NCI-H128 (cell line): ENCODE results near the gene FMNL2.

ENCODE experiments used
- DNase-seq: peaks from one replicate; lab custom pipeline; 2025; ENCODE audit not compliant: unreplicated experiment; lab: John Stamatoyannopoulos, UW

The FMNL2 gene

DNA sequence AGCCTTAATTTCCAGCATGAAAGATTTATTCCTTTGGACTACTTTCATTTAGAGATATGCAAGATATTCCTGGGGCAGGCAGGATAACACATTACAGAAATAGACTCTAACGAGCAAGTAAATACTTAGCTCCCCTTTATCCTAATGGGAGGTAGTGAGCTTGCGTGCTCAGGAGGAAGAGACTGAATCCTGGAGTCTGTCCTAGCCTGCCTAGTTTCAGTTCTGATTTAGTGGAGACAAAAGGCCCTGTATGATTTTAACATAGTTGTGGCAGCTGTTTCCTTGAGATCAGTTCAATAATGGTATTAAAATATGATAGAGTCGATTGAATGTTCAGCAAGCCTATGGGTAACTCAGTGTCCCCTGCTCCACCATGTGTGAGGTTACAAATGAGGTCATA, 109.5 kb downstream of the FMNL2 start:
- DNase-seq = no peak

DNA sequence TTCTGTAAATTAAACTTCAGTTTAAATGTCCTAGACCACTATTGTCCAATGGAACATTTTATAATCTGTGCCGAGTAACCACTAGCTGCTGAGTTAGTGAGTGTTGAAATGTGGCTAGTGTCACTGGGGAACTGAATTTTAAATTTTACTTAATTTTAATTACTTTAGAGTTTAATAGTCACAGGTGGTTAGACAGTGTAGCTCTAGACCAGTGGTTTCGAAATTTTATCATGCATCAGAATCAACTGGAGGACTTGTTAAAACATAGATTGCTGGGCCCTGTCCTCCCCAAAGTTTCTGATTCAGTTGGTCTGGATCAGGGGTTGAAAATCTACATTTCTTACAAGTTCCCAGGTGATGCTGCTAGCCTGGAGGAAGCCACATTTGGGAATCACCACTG, 110.4 kb downstream of the FMNL2 start:
- DNase-seq = no peak

DNA sequence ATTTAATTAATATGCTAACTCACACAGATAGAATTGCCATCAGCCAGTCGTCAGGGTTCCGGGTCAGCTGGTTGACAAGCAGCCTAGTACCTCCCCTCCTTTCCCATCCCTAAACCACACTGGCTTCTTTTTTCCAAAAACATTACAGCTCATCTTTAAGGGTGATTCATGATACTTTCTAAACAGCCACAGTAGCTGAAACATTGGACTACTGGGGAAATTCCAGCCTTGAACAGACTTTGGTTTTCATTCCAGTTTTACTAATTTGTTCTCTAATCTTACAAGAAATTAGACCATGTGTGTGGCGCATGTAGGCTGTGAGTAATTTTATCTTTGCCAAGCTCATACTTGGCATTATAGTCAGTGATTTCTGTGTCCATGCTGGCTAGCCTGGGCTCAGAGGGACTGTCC, 110.8 kb downstream of the FMNL2 start:
- no peak for DNase-seq

DNA sequence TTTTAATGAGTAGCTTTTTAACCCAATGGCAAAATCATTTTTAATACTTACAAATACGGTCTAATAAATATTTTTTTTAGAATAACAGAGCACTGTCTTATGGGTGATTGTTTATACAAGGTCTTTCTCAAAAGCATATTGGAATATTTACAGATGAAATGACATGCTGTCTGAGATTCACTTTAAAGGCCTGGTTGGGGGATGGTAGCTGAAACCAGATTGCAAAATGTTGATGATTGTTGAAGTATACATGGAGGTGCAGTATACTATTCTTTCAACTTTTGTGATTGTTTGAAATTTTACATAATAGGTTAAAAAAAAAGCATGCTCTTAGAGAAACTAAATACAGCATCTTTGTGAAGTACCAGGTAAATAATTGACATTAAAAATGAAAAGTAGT, 111.2 kb downstream of the FMNL2 start:
- DNase-seq = no peak

DNA sequence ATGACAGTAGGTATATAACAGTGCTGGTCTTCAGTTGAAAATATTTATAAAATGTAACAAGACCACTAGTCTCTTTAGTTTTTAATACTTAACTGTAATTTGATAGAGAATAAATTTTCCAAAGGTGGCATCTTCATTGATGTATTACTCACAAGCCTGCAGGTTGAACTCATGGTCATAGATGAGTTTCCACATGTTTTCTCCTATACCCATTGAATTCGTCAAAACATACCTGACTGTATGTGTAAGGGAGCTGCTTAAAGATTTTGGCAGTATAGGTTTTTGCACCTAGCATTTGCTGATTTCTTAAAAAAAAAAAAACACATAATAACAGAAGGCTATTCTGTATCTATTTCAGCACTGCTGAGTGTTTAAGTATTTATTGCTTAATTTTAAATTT, 112.9 kb downstream of the FMNL2 start:
- DNase-seq = no peak

DNA sequence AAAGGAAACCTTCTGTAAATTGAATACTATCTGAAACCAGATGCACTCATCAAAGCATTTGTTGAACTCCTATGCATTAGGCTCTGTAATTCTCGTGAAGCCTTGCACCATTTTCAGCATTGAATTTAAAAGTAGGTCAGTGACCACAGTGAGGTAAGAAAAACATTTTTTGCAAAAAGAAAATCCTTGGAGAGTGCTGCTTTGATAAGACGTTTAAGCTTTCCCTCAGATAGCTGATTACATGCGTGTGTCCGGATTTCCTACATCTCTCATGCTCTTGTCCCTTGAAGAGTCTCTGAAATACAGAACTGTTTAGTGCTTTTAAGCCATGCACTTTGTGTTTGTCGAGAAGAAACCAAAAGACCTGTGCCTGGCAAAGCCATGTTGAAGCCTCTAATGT, 113.6 kb downstream of the FMNL2 start:
- DNase-seq = no peak

DNA sequence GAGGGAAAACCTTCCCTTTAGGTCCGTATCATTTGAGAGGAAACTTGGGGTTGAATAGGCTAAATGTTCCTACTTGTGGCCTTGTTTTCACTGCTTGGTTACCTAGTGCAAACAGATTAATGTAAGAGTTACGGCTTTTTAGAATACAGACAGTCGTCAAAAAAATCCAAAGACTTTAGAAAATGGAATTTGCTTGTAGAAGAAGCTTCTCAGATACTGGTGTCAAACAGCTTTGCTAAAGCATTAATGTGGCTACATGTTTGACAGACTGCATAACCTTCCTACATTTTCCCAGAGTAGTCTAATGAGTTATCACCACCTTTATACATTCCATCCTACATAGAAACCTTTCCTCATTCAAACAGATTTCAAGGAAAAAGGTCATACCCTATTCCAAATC, 114.6 kb downstream of the FMNL2 start:
- DNase-seq = no peak

DNA sequence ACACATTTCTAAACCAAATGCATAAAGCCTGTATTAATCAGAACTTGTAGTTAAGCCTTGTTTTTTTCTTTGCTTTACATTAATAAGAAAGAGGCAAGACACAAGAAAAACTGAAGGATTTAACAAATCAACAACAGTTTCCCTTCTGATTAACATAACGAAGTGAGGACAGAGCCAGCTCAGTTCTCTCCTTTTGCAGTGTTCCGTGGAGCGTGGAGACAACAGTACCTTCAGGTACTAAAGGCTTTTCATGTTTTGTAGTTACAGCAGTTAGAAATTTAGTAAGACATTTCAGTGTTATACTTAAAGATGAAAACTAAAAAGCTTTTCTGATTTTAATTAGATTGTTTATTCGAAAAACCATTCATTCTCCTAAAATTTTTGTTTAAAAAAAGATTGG, 115.2 kb downstream of the FMNL2 start:
- no peak for DNase-seq

DNA sequence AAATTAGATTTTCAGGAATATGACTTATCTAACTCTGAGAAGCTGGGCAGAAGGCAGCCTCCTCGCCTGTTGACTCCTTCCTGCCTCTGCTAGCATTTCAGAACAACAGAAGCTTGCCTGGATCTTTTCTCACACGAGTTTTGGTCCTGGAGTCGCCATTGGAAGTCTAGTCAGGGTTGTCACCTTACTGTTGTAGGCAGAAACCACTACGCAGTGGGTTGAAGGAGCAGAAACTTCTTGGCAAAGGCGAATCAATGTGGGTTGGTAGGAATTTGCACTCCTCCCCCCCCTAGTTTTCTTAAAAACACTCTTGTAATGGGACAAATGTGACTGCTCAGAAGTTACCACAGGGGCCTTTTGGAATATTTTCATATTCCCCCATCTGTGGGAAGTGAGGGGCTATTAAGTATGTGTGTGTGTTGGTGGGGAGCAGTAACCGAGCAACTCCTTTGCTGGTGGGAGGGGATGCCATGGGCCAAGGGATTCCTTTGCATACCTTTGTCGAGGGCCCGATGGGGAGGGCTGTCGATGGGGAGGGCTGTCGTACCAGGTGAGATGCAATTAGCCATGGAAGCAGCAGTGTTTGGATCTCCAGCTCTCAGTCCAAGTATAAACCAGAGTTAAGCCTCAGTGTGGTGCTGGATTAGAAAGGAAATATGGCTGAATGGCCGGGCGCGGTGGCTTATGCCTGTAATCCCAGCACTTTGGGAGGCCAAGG, 117.4 kb downstream of the FMNL2 start:
- DNase-seq = no peak

DNA sequence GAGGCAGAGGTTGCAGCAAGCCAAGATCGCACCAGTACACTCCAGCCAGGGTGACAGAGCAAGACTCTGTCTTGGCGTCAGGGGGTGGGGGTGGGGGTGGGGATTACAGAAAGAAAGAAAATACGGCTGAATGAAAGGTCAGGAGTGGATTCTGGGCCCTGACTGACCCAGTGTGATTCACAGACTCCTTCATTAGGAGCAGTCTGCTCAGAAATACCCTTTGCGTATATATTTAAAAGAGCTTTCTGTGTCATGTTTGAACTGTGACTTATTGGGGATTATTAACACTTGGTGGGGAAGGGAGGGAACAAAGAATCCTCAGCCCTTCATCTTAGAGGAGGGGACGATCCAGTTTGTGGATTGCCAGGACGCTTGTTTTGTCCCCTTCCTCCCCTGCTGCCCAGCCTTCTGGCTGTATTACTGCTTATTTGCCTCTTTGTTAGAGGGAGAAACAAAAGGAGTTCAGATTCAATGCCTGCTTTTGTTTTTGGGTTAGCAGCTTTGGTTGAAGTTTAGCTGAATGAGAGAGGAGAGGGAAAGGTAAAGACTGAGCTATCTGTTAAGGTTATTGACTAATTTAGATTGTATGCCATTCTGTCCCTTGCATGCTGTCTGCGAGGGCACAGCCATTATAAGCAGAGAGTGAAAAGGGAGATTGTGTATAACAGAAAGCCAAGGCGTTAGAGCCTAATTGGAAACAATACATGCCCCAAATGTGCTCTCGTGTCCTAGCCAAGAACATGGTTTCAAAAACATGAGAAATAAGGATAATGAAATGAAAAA, 118.3 kb downstream of the FMNL2 start:
- DNase-seq = no peak

DNA sequence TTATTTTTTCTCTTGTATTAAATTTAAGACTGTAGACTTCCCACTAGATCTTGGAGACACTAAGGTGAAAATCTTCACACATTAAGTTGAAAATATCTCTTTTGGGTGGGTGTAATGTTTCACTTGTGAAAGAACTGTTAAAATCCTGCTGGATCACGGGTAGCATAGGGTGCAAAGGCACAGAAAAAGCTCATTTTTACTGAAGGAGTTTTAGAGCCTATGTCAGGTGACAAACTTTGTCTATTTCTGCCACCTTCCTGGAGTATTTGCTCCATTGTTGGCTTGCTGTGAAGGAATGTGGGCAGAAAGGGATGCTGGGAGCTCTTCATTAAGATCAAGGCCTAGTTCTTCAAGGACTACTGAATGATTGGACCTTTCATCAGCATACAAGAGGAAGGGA, 119.4 kb downstream of the FMNL2 start:
- DNase-seq = no peak

DNA sequence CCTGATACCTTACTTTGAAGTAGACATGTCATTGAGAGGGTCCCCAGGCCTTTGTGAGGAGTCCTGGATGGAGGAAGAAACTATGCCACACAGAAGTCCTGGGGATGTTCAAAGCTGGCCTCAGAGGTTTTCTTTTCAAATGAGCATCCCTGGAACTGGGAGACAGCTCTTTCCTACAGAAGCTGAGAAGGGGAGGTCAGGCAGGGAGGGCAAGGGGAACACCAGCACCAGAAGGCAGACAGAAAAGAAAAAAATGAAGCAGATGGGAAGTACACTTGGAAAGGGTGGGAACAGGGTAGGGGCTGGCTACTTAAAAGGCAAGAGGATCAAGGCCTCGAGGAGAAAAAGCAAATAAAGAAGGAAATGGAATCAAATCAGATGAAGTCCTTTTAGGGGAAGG, 120.0 kb downstream of the FMNL2 start:
- DNase-seq = no peak

DNA sequence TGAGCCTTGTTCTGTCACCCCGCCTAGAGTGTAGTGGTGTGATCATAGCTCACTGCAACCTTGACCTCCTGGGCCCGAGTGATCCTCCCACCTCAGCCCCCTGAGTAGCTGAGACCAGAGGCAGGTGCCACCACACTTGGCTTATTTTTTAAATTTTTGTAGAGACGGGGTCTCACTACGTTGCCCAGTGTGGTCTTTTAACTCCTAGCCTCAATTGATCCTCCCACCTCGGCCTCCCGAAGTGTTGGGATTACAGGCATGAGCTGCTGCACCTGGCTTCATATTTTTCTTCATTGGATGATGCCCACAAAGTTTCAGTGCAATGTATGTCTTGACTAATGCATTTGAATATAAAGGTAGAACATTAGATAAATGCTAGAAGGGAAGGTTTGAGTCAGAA, 120.8 kb downstream of the FMNL2 start:
- DNase-seq = no peak

DNA sequence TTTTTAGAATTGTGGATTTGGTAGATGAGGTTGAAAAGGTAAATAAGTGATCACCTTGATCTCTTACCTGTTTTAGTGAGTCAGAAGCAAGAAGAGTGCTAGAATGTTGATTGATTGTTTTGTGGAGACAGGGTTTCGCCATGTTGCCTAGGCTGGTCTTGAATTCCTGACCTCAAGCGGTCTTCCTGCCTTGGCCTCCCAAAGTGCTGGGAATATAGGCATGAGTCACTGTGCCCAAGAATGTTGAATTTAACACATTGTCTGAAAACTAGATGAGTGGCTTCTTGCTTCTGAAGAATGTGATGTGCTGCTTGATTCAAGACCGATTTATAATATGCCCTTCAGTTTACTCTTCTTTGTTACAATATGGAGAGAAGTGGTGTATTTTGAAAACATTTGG, 121.3 kb downstream of the FMNL2 start:
- DNase-seq = no peak

DNA sequence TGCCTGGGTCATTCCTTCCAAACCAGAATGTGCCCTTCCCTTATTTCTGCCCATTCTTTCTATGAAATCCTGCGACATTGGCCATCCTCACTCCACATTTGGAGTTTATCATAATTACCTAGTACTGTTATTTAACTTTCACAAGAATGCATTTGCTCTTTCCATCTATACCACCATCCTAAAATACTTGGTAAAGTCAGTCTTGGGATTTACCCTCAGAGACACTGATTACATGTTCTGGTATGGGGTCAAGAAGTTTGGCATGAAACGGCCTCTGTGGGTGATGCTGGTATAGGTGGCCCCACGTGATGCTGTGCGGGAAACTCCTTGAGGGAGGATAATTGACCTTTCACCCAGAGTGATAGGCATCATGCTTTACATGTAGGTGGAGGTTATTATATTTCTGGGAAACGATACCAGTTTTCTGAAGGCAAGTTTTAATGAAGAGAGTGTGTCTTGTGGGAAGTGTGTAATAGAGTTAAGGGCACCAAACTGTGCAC, 123.5 kb downstream of the FMNL2 start:
- no peak for DNase-seq

DNA sequence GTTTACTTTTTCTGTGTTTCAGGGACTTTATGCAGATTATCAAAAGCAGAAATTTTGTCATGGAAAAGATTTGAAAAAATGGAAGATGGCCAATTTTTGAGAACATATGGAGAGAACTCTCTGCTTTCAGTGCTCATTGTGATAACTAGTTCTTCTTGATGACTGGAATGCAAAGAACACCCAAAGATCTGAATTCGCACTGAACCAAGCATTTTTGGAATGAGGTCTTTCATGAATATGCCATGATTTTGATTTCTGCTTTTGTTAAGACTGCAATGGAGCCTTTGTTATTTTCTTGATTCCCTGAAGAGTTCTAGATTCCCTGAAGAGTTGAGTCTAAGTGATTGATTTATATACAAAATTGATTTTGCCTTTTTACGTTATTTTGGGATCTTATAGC, 124.1 kb downstream of the FMNL2 start:
- no peak for DNase-seq

DNA sequence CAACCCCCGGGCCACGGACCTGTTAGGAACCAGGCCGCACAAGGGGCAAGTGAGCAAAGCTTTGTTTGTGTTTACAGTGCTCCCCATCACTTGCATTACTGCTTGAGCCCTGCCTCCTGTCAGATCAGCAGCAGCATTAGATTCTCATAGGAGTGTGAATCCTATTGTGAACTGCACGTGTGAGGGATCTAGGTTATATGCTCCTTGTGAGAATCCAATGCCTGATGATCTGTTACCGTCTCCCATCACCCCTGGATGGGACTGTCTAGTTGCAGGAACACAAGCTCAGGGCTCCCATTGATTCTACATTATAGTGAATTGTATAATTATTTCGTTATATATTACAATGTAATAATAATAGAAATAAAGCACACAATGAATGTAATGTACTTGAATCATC, 125.6 kb downstream of the FMNL2 start:
- no peak for DNase-seq

DNA sequence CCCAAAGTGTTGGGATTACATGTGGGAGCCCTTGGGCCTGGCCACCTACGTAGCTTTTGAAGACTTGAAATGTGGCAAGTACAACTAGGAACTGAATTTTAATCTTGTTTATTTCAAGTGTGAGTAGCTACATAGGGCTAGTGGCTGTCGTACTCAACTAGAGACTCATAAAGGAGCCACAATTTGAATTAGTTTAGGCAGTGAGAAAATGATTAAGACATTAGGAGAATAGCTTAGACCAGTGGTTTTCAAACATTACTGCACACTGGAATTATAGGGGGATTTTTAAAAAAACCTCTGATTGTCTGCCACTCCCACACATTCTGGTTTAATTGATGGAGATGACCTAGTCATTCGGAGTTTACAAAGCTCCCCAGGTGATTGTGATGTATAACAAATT, 127.1 kb downstream of the FMNL2 start:
- DNase-seq = no peak

DNA sequence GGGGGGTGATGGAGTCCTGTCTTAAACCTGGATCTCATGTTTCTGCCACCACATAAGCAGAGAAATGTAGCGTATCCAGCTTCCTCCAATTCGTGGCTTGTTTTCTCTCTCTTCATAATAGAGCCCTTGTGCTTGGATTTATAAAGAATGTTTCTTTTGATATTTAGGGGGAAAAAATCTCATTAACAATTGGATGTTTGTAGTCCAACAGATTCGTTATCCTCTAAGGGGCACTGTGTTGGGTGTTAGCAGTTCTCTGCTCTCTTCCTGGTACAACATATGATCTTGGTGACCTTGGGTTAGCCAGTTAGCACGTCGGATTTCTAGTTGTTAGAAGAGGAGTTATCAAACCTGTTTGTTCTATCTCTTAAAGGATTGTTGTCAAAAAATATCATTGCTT, 127.8 kb downstream of the FMNL2 start:
- no peak for DNase-seq

DNA sequence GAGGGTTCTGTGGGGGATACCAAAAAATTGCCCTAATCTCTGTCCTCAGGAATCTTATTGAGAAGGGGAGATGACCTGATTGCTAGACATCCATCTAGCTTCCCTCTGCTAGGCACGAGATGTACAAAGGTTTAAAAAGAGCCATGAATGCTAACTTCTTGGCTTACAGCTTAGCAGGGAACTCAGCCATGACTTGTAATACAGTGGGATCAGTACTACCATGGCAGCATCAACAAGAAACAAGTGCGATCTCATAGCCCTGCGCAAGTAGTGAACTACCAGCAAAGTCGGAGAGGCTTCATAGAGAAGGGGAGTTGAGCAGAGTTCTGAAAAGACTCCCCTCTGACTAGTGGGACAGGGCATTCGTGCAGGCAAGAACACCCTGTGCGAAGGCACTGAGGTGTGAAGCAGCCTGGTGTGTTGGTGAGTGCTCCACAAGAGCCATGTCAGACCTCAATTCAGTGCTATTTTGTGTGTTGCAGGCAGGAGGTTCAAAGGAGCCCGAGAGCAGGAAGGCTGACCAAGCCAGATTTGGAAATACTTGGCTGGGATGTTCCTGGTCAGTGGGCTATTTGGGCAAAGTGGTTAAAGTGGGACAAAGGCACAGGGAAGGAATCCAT, 130.0 kb downstream of the FMNL2 start:
- DNase-seq = no peak

DNA sequence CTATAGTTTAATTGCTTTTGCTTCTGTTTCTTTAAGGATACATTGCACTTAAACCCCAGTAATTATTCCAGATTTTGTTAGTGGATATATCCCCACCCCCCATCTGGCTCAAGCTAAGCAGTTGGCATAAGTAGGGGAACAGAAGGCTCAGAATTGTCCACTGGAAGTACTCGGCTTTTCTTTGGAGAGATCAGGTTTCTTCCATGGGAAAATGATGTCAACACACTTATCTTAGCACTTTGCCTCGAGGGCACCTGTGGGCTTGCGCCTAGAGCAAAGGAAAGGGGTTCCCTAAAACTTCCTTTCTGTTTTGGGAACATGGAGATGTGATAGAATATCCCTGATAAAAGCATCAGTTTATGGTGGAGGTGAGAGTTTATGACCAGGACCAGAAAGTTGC, 130.6 kb downstream of the FMNL2 start:
- DNase-seq = no peak

DNA sequence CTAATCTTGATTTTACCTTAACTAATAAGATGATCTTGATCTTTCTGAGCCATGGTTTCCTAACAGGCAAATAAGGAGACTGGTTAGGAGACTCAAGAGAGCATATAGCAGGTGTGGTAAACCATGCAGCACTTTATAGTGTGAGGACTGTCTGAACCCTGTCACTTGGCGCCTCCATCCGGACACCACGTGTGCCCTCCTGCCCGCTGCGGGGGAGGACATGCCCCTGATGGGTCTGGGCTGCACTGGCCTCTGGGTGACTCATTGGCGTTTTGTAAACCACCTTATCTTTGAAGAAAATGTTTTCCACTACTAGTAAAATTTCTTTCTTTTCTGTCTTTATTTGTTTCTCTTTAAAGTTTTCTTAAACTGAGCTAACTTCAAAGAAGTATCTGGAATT, 131.1 kb downstream of the FMNL2 start:
- DNase-seq = no peak
